ENCODE data around the gene CD52. TPM values are rescaled to one million over a fixed set of nuclear protein-coding genes. Genes with fewer than 3 reads are reported as not detected.

Gene CD52
- total RNA-seq, 1 experiment from 2014 or later = 2.0 TPM

DNA sequence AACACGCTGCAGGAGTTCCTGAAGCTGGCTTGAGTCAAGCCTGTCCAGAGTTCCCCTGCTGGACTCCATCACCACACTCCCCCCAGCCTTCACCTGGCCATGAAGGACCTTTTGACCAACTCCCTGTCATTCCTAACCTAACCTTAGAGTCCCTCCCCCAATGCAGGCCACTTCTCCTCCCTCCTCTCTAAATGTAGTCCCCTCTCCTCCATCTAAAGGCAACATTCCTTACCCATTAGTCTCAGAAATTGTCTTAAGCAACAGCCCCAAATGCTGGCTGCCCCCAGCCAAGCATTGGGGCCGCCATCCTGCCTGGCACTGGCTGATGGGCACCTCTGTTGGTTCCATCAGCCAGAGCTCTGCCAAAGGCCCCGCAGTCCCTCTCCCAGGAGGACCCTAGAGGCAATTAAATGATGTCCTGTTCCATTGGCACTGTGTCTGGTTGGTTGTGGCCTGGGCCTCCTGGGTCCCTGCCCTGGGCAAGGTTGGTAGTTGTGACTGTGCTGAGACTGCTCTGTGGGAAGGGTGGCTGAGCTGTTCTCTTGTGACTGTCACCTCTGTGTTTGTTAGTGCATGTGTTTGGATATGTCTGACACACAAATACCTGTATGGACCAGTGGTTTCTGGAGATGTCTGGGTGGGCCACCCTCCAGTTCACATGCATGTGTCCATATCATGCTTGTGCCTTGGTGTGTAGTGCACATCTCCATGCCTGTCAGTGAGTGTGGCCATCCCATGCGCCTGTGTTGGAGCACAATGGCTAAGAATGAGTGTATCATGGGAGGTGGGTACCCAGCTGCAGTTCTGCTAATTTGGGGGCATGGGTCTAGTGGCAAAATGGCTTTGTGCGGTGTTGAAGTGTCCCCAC lies 36.4 kb upstream of the CD52 start:
- ATAC-seq (no peak), DNase-seq (ENCODE audit: low read depth, low spot score) (no peak)
- H2AFZ ChIP-seq (ENCODE audit: low read depth, low read length, poor library complexity, severe bottlenecking) = no peak overlapping the region
- intact Hi-C loops (cut with micrococcal nuclease) = no loop called here
- H3K27me3 ChIP-seq (ENCODE audit: insufficient read depth, low read length) = no peaks in the 10 kb centered on the region
- H3K9ac ChIP-seq (ENCODE audit: low read length) = peak overlapping the region; percentile 83; the same call in 1 of the 2 replicates
- H3K4me1 ChIP-seq (ENCODE audit: control insufficient read depth in 1 of 2, insufficient read depth in 2 of 2, low read length in 2 of 2) = peaks cover 45 to 94% of the 10 kb centered on the region in 2 experiments
- H4K20me1 ChIP-seq (ENCODE audit: insufficient read depth) = no peaks in the 10 kb centered on the region
- peak overlapping the region; percentile 97 for H3K4me2 ChIP-seq (ENCODE audit: low read length)
- H3K9me2 ChIP-seq (ENCODE audit: insufficient read depth) = no peaks in the 10 kb centered on the region
- TF ChIP-seq POLR2AphosphoS5 (IDR thresholded peaks at IDR 0.05; ENCODE audit: low read depth, low read length) = peak; percentile 33; the same call in 1 of the 2 replicates
- no peak for TF ChIP-seq CBX3 (IDR thresholded peaks at IDR 0.05; ENCODE audit: low read depth)
- ChIA-PET RAD21 (ENCODE audit: low non-redundant PET in 1 of 2, low total read pairs in 2 of 2, uncharacterized antibody in 2 of 2, unreplicated experiment in 2 of 2) (no interaction called here), CTCF (interaction anchor here (2.0 kb wide), 1 partner anchor 136 kb away, joined by 7 read pairs; no protein-coding TSS in a partner anchor), POLR2A (no interaction called here)
- H3K79me2 ChIP-seq (ENCODE audit: insufficient read depth, low read length) = peaks cover 20% of the 10 kb centered on the region
- H3K4me3 ChIP-seq (replicated peaks in 1 of 2; ENCODE audit: low read depth in 1 of 2, low read length in 2 of 2) = peak overlapping the region; percentile 74 to 76
- H3K27ac ChIP-seq (ENCODE audit: low read depth, low read length) = peak overlapping the region; percentile 81; the same call in 1 of the 2 replicates
- no peaks in the 10 kb centered on the region for H3K9me3 ChIP-seq (ENCODE audit: control insufficient read depth in 1 of 2, insufficient read depth in 1 of 2, low read depth in 1 of 2, low read length in 2 of 2)
- TSS peak; percentile 76 for BruUV-seq (replicated peaks)
- peaks cover 13 to 16% of the 10 kb centered on the region in 2 experiments for H3K36me3 ChIP-seq (ENCODE audit: control insufficient read depth in 1 of 2, insufficient read depth in 2 of 2, low read length in 2 of 2)

DNA sequence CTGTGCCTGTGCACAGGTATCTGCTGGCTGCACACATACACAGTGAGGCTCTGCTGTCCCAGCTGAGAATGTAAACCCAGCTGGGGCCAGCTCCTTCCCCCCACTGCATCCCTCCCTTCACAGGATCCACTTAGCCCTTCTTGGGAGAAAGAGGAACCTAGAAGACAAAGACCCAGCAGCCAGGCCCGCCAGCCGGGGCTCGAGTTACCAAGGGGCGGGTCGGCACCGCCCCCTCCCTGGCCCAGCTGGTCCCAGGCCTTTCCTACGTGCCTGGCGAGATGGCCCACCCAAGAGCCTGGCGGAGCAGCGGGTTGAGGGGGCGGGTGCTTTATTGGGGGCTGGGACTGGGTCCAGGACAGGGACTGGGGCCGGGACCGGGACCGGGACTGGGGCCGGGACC lies 35.8 kb upstream of the CD52 start:
- H3K4me1 ChIP-seq (ENCODE audit: control insufficient read depth in 1 of 2, insufficient read depth in 2 of 2, low read length in 2 of 2) = peaks cover 39 to 92% of the 10 kb centered on the region in 2 experiments
- CTCF ChIA-PET = no interaction called here
- BruUV-seq (replicated peaks) = no TSS peak
- POLR2A ChIA-PET = no interaction called here
- no peaks in the 10 kb centered on the region for H3K27me3 ChIP-seq (ENCODE audit: insufficient read depth, low read length)
- H3K9ac ChIP-seq (ENCODE audit: low read length) = no peak overlapping the region
- no peaks in the 10 kb centered on the region for H3K9me3 ChIP-seq (ENCODE audit: control insufficient read depth in 1 of 2, insufficient read depth in 1 of 2, low read depth in 1 of 2, low read length in 2 of 2)
- no peak overlapping the region for H3K4me2 ChIP-seq (ENCODE audit: low read length)
- RAD21 ChIA-PET (ENCODE audit: low non-redundant PET in 1 of 2, low total read pairs in 2 of 2, uncharacterized antibody in 2 of 2, unreplicated experiment in 2 of 2) = no interaction called here
- H4K20me1 ChIP-seq (ENCODE audit: insufficient read depth) = no peaks in the 10 kb centered on the region
- H3K27ac ChIP-seq (ENCODE audit: low read depth, low read length) = no peak overlapping the region
- intact Hi-C loops (cut with micrococcal nuclease) = no loop called here
- H2AFZ ChIP-seq (ENCODE audit: low read depth, low read length, poor library complexity, severe bottlenecking) = no peak overlapping the region
- H3K4me3 ChIP-seq (replicated peaks in 1 of 2; ENCODE audit: low read depth in 1 of 2, low read length in 2 of 2) = no peak overlapping the region
- H3K9me2 ChIP-seq (ENCODE audit: insufficient read depth) = no peaks in the 10 kb centered on the region
- peaks cover 20% of the 10 kb centered on the region for H3K79me2 ChIP-seq (ENCODE audit: insufficient read depth, low read length)
- ATAC-seq (no peak), DNase-seq (ENCODE audit: low read depth, low spot score) (no peak)
- peaks cover 8 to 9% of the 10 kb centered on the region in 2 experiments for H3K36me3 ChIP-seq (ENCODE audit: control insufficient read depth in 1 of 2, insufficient read depth in 2 of 2, low read length in 2 of 2)
- TF ChIP-seq, protein P1, sequence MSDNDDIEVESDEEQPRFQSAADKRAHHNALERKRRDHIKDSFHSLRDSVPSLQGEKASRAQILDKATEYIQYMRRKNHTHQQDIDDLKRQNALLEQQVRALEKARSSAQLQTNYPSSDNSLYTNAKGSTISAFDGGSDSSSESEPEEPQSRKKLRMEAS (IDR thresholded peaks at IDR 0.05) = no peak
- TF ChIP-seq RAD21 (IDR thresholded peaks at IDR 0.05; ENCODE audit: low read depth) = no peak
- TF ChIP-seq SIN3A (IDR thresholded peaks at IDR 0.05; ENCODE audit: low read depth) = no peak
- no peak for TF ChIP-seq ELF1 (IDR thresholded peaks at IDR 0.05; ENCODE audit: borderline replicate concordance, low read depth)
- no peak for TF ChIP-seq JUND (IDR thresholded peaks at IDR 0.05)
- no peak for TF ChIP-seq TCF7L2 (IDR thresholded peaks at IDR 0.05; ENCODE audit: borderline replicate concordance, extremely low read depth, insufficient read depth, insufficient read length)
- no peak for TF ChIP-seq ZFX (IDR thresholded peaks at IDR 0.05)
- TF ChIP-seq, protein P2, sequence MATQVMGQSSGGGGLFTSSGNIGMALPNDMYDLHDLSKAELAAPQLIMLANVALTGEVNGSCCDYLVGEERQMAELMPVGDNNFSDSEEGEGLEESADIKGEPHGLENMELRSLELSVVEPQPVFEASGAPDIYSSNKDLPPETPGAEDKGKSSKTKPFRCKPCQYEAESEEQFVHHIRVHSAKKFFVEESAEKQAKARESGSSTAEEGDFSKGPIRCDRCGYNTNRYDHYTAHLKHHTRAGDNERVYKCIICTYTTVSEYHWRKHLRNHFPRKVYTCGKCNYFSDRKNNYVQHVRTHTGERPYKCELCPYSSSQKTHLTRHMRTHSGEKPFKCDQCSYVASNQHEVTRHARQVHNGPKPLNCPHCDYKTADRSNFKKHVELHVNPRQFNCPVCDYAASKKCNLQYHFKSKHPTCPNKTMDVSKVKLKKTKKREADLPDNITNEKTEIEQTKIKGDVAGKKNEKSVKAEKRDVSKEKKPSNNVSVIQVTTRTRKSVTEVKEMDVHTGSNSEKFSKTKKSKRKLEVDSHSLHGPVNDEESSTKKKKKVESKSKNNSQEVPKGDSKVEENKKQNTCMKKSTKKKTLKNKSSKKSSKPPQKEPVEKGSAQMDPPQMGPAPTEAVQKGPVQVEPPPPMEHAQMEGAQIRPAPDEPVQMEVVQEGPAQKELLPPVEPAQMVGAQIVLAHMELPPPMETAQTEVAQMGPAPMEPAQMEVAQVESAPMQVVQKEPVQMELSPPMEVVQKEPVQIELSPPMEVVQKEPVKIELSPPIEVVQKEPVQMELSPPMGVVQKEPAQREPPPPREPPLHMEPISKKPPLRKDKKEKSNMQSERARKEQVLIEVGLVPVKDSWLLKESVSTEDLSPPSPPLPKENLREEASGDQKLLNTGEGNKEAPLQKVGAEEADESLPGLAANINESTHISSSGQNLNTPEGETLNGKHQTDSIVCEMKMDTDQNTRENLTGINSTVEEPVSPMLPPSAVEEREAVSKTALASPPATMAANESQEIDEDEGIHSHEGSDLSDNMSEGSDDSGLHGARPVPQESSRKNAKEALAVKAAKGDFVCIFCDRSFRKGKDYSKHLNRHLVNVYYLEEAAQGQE (IDR thresholded peaks at IDR 0.05; ENCODE audit: low read depth) = no peak
- TF ChIP-seq, protein P3, sequence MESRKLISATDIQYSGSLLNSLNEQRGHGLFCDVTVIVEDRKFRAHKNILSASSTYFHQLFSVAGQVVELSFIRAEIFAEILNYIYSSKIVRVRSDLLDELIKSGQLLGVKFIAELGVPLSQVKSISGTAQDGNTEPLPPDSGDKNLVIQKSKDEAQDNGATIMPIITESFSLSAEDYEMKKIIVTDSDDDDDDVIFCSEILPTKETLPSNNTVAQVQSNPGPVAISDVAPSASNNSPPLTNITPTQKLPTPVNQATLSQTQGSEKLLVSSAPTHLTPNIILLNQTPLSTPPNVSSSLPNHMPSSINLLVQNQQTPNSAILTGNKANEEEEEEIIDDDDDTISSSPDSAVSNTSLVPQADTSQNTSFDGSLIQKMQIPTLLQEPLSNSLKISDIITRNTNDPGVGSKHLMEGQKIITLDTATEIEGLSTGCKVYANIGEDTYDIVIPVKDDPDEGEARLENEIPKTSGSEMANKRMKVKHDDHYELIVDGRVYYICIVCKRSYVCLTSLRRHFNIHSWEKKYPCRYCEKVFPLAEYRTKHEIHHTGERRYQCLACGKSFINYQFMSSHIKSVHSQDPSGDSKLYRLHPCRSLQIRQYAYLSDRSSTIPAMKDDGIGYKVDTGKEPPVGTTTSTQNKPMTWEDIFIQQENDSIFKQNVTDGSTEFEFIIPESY (IDR thresholded peaks at IDR 0.05; ENCODE audit: extremely low read depth, insufficient replicate concordance, low read length) = no peak
- no peak for TF ChIP-seq YY1 (IDR thresholded peaks at IDR 0.05; ENCODE audit: extremely low read depth, insufficient replicate concordance, low read depth, low read length)
- no peak for TF ChIP-seq POLR2A (IDR thresholded peaks at IDR 0.05; ENCODE audit: borderline replicate concordance, extremely low read depth, insufficient read depth, insufficient read length)
- no peak for TF ChIP-seq EZH2 (IDR thresholded peaks at IDR 0.05)
